Stomach (tissue), 9 donors: ENCODE results near the gene TLE3. TPM values are rescaled to one million over a fixed set of nuclear protein-coding genes. Genes with fewer than 3 reads are reported as not detected.

ENCODE experiments used
- DNase-seq, 2 donors: peaks; one replicate each; pipeline versions ENCODE4 v3.0.0 to v3.0.0-alpha.2; 2013 to 2019
- H3K27ac ChIP-seq, 5 donors: fragments of 200-600 bp in 4 of 5; sonication (generic) in 4 of 5; one replicate each; pipeline ENCODE4 v1.5.1; 2013 to 2019; ENCODE audit warnings: mild to moderate bottlenecking in 1 of 5, moderate library complexity in 1 of 5
- H3K27me3 ChIP-seq, 3 donors: fragments of 200-600 bp; sonication (generic); one replicate each; pipeline ENCODE4 v1.5.1; 2017 to 2019; ENCODE audit warnings: mixed run types in 1 of 3
- H3K36me3 ChIP-seq, 4 donors: fragments of 200-600 bp; sonication (generic); 1 replicate in 3 of 4; 2 replicates in 1 of 4; pipeline ENCODE4 v1.5.1; 2016 to 2019
- H3K4me1 ChIP-seq, 4 donors: fragments of 200-600 bp; sonication (generic); one replicate each; pipeline ENCODE4 v1.5.1; 2016 to 2019
- H3K4me3 ChIP-seq, 4 donors: fragments of 200-600 bp; sonication (generic) in 3 of 4; one replicate each; pipeline ENCODE4 v1.5.1; 2016 to 2019; ENCODE audit warnings: mild to moderate bottlenecking in 1 of 4
- H3K9me3 ChIP-seq, 4 donors: fragments of 200-600 bp; sonication (generic); one replicate each; pipeline ENCODE4 v1.5.1; 2016 to 2019
- EP300 ChIP-seq: sonication (generic); formaldehyde crosslinking; IDR thresholded peaks from one replicate; pipeline ENCODE4 v1.6.1; 2017; ENCODE audit warnings: antibody characterized with exemption
- POLR2A ChIP-seq, 4 donors: fragments of 450-650 bp; IDR thresholded peaks; one replicate each; pipeline ENCODE4 v1.6.1; 2016; ENCODE audit warnings: antibody characterized with exemption in 4 of 4, control low read depth in 2 of 4, mild to moderate bottlenecking in 1 of 4, moderate library complexity in 1 of 4
- POLR2AphosphoS5 ChIP-seq, 3 donors: sonication (generic); formaldehyde crosslinking; IDR thresholded peaks; one replicate each; pipeline ENCODE4 v1.6.1; 2016; ENCODE audit warnings: antibody characterized with exemption in 3 of 3
- WGBS, 5 donors: extraction: QIAGEN DNeasy Blood & Tissue Kit in 3 of 5; methylation state at CpG; one replicate each; pipeline versions ENCODE4 v1.1.5 to v1.1.7; 2013 to 2018; 5-methylcytosine and 5-hydroxymethylcytosine counted together
- intact Hi-C: fragments of 100-400 bp; cut with DNase I; formaldehyde crosslinking; loops from one replicate; pipeline ENCODE4 v1.15.1; 2023; ENCODE audit warnings: low total_unique reads
- polyA plus RNA-seq, 3 donors: library from polyadenylated mRNA; stranded (reverse); fragments of 200-250 nt; gene quantifications; one replicate each; pipeline ENCODE4 v1.2.3, GENCODE V29; 2013
- total RNA-seq, 5 donors: library from RNA; depleted of rRNA; stranded (reverse); fragments of >200 nt; gene quantifications; one replicate each; pipeline versions ENCODE4 v1.1.0 to v1.2.3, GENCODE V29; 2014 to 2016
- TF ChIP-seq, protein P1 (sequence below), 7 experiments: fragments of 450-650 bp in 4 of 7; fragments of 200-600 bp in 3 of 7; sonication (generic) in 3 of 7; IDR thresholded peaks; one replicate each; pipeline ENCODE4 v1.5.1; 2016 to 2019; ENCODE audit warnings: antibody characterized with exemption in 7 of 7, control low read depth in 2 of 7, mild to moderate bottlenecking in 1 of 7
- donor health status: healthy with polysubstance abuse.
- donor health status: Bipolar disorder and iron deficiency.
- donor health status: healthy.

The TLE3 gene
- total and polyA plus RNA-seq, 8 donors = 13.3 to 186 (median 30.9) TPM

DNA sequence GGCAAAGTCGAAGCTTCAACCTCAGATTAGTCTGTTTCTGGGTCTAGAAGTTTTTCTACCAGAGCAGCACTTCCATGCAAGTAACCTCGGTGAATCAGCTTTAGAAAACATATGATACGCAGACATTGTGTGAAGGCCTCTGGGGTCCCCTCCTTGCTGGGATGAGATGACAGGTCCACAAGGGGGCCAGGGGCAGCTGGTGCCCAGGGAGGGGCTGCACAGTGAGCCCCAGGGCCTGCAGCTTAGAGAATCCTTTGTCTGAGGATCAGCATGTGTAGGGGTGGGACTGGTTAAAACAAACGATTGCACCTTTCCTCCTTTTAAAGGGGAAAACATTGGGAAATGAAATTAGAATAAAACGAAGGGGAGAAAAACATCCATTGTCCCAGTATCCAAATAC lies 47.5 kb upstream of the TLE3 start:
- Histone ChIP-seq H3K9me3 (no peaks in the 10 kb centered on the region), H3K36me3 (no peaks in the 10 kb centered on the region), H3K4me3 (no peak overlapping the region), H3K27me3 (no peaks in the 10 kb centered on the region), H3K27ac (no peak overlapping the region), H3K4me1 (peaks cover 3 to 29% (median 15%) of the 10 kb centered on the region in 4 donors)
- 72 to 76% (median 73%) methylated on average over 5 of the region's 5 CpGs for WGBS, 5 donors
- intact Hi-C loops = no loop called here
- no peak for DNase-seq
- no peak for TF ChIP-seq POLR2AphosphoS5 (IDR thresholded peaks at IDR 0.05)
- TF ChIP-seq, protein P1, sequence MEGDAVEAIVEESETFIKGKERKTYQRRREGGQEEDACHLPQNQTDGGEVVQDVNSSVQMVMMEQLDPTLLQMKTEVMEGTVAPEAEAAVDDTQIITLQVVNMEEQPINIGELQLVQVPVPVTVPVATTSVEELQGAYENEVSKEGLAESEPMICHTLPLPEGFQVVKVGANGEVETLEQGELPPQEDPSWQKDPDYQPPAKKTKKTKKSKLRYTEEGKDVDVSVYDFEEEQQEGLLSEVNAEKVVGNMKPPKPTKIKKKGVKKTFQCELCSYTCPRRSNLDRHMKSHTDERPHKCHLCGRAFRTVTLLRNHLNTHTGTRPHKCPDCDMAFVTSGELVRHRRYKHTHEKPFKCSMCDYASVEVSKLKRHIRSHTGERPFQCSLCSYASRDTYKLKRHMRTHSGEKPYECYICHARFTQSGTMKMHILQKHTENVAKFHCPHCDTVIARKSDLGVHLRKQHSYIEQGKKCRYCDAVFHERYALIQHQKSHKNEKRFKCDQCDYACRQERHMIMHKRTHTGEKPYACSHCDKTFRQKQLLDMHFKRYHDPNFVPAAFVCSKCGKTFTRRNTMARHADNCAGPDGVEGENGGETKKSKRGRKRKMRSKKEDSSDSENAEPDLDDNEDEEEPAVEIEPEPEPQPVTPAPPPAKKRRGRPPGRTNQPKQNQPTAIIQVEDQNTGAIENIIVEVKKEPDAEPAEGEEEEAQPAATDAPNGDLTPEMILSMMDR (IDR thresholded peaks at IDR 0.05) = no peak
- TF ChIP-seq POLR2A (IDR thresholded peaks at IDR 0.05) = no peak
- TF ChIP-seq EP300 = no peak

DNA sequence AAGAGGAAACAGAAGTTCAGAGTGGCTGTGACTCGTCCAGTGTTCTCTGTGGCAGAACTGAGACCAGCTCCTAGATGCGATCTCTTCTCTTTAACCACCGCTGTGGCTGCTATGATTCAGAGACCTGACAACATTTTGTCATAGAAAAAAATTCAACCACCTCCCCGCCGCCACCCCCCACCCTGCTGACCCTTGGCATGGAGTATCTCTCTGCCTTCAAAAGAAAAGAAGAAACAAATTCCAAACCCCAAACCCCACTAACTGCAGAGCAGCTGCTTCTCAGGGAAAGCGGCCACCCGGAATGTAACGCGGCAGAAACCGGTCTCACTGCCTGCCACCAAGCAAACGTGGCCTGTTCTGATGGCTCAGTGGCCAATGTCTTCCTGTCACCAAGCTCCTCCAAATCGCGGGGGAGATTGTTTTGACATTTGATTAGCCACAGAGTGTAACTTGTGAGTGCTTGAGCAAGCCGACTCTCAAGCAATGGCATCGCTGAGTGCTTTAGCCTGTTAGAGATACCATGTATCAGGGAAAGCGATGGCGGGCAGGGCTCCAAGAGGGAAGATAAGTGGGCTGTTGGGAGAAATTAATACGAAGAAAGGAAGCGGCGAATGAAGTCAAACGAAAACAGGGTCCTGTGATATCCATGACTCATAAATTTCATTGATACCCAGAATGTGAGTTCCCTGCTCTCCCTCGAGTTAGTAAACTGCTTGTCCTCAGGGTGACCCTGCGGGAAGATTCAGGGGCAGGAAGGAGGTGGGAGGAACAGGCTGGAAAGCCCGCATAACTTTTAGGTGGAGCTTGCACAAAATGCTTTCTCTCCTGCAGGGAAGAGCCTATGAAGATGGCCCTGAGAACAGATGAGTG lies 44.8 kb upstream of the TLE3 start:
- Histone ChIP-seq H3K36me3 (no peaks in the 10 kb centered on the region), H3K4me3 (no peak overlapping the region), H3K27ac (peak overlapping the region in 2 of 5 donors; percentile 10 to 25), H3K4me1 (peaks cover 3 to 37% (median 19%) of the 10 kb centered on the region in 4 donors), H3K9me3 (no peaks in the 10 kb centered on the region), H3K27me3 (no peaks in the 10 kb centered on the region)
- peak in 1 of 2 donors; percentile 67 for DNase-seq
- 33 to 49% (median 37%) methylated on average over 24 of the region's 24 CpGs for WGBS, 5 donors
- intact Hi-C loops = no loop called here
- TF ChIP-seq EP300 (no peak), POLR2A (IDR thresholded peaks at IDR 0.05) (no peak), POLR2AphosphoS5 (IDR thresholded peaks at IDR 0.05) (no peak)

DNA sequence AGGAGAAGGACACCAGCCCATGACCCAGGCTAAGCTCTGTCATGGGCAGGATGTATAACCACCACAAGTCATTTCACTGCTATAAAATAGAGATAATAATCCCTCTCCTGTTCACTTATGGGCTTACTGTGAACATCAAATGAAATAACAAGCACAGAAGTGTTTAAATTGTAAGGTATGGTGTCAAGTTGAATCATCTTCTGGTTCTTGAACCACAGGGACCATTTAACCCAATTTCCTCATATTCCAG lies 44.3 kb upstream of the TLE3 start:
- TF ChIP-seq, protein P1 (IDR thresholded peaks at IDR 0.05) = no peak
- TF ChIP-seq POLR2AphosphoS5 (IDR thresholded peaks at IDR 0.05) (no peak), POLR2A (IDR thresholded peaks at IDR 0.05) (no peak), EP300 (no peak)
- Histone ChIP-seq H3K27ac (peak overlapping the region in 2 of 5 donors; percentile 10 to 25), H3K27me3 (no peaks in the 10 kb centered on the region), H3K9me3 (no peaks in the 10 kb centered on the region), H3K4me1 (peaks cover 3 to 37% (median 19%) of the 10 kb centered on the region in 4 donors), H3K4me3 (no peak overlapping the region), H3K36me3 (no peaks in the 10 kb centered on the region)
- DNase-seq = no peak
- intact Hi-C loops = no loop called here

DNA sequence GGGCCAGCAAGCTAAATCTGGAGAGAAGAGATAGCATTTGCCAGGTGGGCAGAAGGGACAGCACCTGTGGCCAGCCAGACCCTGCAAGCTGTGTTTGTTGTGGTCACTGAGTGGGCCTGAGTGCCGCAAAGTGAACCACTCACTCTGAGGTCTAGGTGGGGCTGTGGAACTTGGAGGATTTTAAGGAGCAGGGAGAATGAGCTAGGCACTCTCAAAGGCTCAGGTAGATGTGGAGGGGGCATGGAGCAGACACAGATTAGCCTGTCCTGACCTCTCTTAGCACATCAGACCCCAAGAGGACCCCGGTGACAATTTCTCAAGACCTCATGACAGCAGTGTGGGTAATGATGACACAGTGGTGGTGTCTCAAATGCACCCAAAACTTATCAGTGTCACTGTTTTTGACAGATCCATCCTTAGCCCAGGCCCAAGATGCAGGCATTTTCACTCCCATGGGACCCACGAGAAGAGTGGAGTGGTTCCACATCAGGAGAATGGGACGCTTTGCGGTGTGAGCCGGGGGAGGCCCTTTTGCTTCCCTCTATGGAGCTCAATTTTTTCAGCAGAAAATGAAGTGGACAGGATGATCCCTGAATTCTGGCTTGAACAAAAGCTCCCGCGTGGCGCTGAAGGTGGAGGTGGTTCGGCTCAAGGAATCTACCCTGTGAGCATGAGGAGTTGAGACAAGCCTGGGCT lies 43.8 kb upstream of the TLE3 start:
- Histone ChIP-seq H3K9me3 (no peaks in the 10 kb centered on the region), H3K36me3 (no peaks in the 10 kb centered on the region), H3K27me3 (no peaks in the 10 kb centered on the region), H3K4me1 (peaks cover 3 to 37% (median 19%) of the 10 kb centered on the region in 4 donors), H3K4me3 (peak overlapping the region in 2 of 4 donors; percentile 2 to 6), H3K27ac (peak overlapping the region in 2 of 5 donors; percentile 16 to 25)
- intact Hi-C loops = no loop called here
- 93 to 96% (median 94%) methylated on average over 10 of the region's 10 CpGs for WGBS, 5 donors
- no peak for DNase-seq
- TF ChIP-seq POLR2A (IDR thresholded peaks at IDR 0.05) (no peak), POLR2AphosphoS5 (IDR thresholded peaks at IDR 0.05) (no peak), EP300 (no peak)
- TF ChIP-seq, protein P1 (IDR thresholded peaks at IDR 0.05) = no peak
